K562 (cell line): Measurements from ENCODE around the gene NDUFAF2. TPM values are rescaled to one million over a fixed set of nuclear protein-coding genes. Genes with fewer than 3 reads are reported as not detected.
A peak's percentile ranks its signal among the peaks of the same experiment; 100 is the strongest.

Source experiments
- CBFA2T3 ChIP-seq: fragments of 450-650 bp; IDR thresholded peaks from 2 replicates; pipeline ENCODE4 v1.6.1; 2017
- CUX1 ChIP-seq: fragments of 200-800 bp; sonication (Bioruptor generic); IDR thresholded peaks from 2 replicates; pipeline ENCODE4 v1.6.1; 2016; ENCODE audit warnings: missing genetic modification characterization, missing compliant biosample characterization
- HDGF ChIP-seq: fragments of 450-650 bp; IDR thresholded peaks from 2 replicates; pipeline ENCODE4 v1.6.1; 2016
- HLTF ChIP-seq: fragments of 450-650 bp; IDR thresholded peaks from 2 replicates; pipeline ENCODE4 v1.6.1; 2016
- KAT7 ChIP-seq: sonication (generic); formaldehyde crosslinking; IDR thresholded peaks from 2 replicates; pipeline ENCODE4 v1.8.0; 2022; ENCODE audit warnings: missing genetic modification reagents, mild to moderate bottlenecking, borderline replicate concordance
- KDM2B ChIP-seq: fragments of 250-450 bp; sonication (Bioruptor Pico); IDR thresholded peaks from 2 replicates; pipeline ENCODE4 v1.8.0; 2021; ENCODE audit warnings: mild to moderate bottlenecking, moderate library complexity
- KLF16 ChIP-seq: IDR thresholded peaks from 2 replicates; pipeline ENCODE4 v1.6.1; 2016; ENCODE audit warnings: antibody characterized with exemption
- LARP7 ChIP-seq: fragments of 450-650 bp; IDR thresholded peaks from 2 replicates; pipeline ENCODE4 v1.6.1; 2016
- NFRKB ChIP-seq: fragments of 450-650 bp; IDR thresholded peaks from 2 replicates; pipeline ENCODE4 v1.6.1; 2016; ENCODE audit warnings: low read depth
- NR2F6 ChIP-seq: fragments of 450-650 bp; formaldehyde crosslinking; IDR thresholded peaks from 2 replicates; pipeline ENCODE4 v1.4.0; 2020; ENCODE audit warnings: mild to moderate bottlenecking
- NUFIP1 ChIP-seq: fragments of 450-650 bp; IDR thresholded peaks from 2 replicates; pipeline ENCODE4 v1.6.1; 2018; ENCODE audit not compliant: partially characterized antibody
- POLR2AphosphoS2 ChIP-seq: IDR thresholded peaks from 2 replicates; pipeline ENCODE4 v1.6.1; 2012; ENCODE audit warnings: low read length, improper control_type of control experiment
- POLR2B ChIP-seq: fragments of 450-650 bp; IDR thresholded peaks from 2 replicates; pipeline ENCODE4 v1.6.1; 2018; ENCODE audit warnings: low read depth; ENCODE audit not compliant: partially characterized antibody
- RBM15 ChIP-seq: fragments of 200-400 bp; formaldehyde crosslinking; IDR thresholded peaks from 2 replicates; pipeline ENCODE4 v1.6.1; 2018; ENCODE audit warnings: mild to moderate bottlenecking, low read length, moderate library complexity; ENCODE audit not compliant: insufficient read depth
- SAFB ChIP-seq: fragments of 200-400 bp; formaldehyde crosslinking; IDR thresholded peaks from 2 replicates; pipeline ENCODE4 v1.6.1; 2017; ENCODE audit warnings: low read depth, low read length, borderline replicate concordance
- SNIP1 ChIP-seq: fragments of 450-650 bp; IDR thresholded peaks from 2 replicates; pipeline ENCODE4 v1.7.1; 2017; ENCODE audit warnings: low read depth, mild to moderate bottlenecking
- TEAD2 ChIP-seq: fragments of 450-650 bp; IDR thresholded peaks from 2 replicates; pipeline ENCODE4 v1.6.1; 2016; ENCODE audit warnings: missing genetic modification characterization, control low read depth, missing compliant biosample characterization
- THRB ChIP-seq: fragments of 450-650 bp; formaldehyde crosslinking; conservative IDR thresholded peaks from 2 replicates; pipeline ENCODE4 v1.4.0; 2022; ENCODE audit warnings: mild to moderate bottlenecking, missing genetic modification characterization
- TRIM24 ChIP-seq, 2 experiments: fragments of 450-650 bp; IDR thresholded peaks; 2 replicates each; pipeline ENCODE4 v1.6.1; 2016
- ZNF12 ChIP-seq: sonication (generic); formaldehyde crosslinking; IDR thresholded peaks from 2 replicates; pipeline ENCODE4 v1.4.0; 2020; ENCODE audit warnings: mild to moderate bottlenecking, missing genetic modification reagents
- ZNF696 ChIP-seq: fragments of 250-450 bp; sonication (Bioruptor Pico); conservative IDR thresholded peaks from 2 replicates; pipeline ENCODE4 v1.4.0; 2020; ENCODE audit warnings: mild to moderate bottlenecking, moderate library complexity
- ZNF830 ChIP-seq: fragments of 250-450 bp; sonication (Bioruptor Pico); IDR thresholded peaks from 2 replicates; pipeline ENCODE4 v1.5.0; 2021; ENCODE audit warnings: mild to moderate bottlenecking
- polyA plus RNA-seq, 8 experiments: library from polyadenylated mRNA; depleted of rRNA in 4 of 8; stranded (reverse) in 5 of 8; unstranded in 3 of 8; fragments of >200 nt; fragmentation: Nextera tagmentation in 2 of 8; fragmentation: Illumina TruSeq in 1 of 8; extraction: Ambion mirVana in 2 of 8; extraction: Trizol in 1 of 8; gene quantifications; 2 replicates each; pipeline versions ENCODE4 v1.2.1 to v1.2.3, GENCODE V29; 2011 to 2014; ENCODE audit warnings: inconsistent platforms in 1 of 8, missing spikeins in 1 of 8
- total RNA-seq, 7 experiments: library from RNA; depleted of rRNA in 6 of 7; stranded (reverse); fragments of >200 nt in 6 of 7; fragmentation: Illumina TruSeq in 2 of 7; extraction: Trizol in 2 of 7; gene quantifications; 2 replicates each; pipeline versions ENCODE4 v1.2.1 to v1.2.3, GENCODE V29; 2011 to 2021; ENCODE audit warnings: low replicate concordance in 1 of 7
- TF ChIP-seq, protein P1 (sequence below): fragments of 250-450 bp; sonication (Bioruptor Pico); IDR thresholded peaks from 2 replicates; pipeline ENCODE4 v1.4.0; 2020; ENCODE audit warnings: borderline replicate concordance

NDUFAF2 gene
- total and polyA plus RNA-seq, 9 of the 15 experiments (the other 6 are each of a cell fraction or from before 2014, with no cell fraction given) = 56.0 to 155 (median 95.9) TPM

DNA sequence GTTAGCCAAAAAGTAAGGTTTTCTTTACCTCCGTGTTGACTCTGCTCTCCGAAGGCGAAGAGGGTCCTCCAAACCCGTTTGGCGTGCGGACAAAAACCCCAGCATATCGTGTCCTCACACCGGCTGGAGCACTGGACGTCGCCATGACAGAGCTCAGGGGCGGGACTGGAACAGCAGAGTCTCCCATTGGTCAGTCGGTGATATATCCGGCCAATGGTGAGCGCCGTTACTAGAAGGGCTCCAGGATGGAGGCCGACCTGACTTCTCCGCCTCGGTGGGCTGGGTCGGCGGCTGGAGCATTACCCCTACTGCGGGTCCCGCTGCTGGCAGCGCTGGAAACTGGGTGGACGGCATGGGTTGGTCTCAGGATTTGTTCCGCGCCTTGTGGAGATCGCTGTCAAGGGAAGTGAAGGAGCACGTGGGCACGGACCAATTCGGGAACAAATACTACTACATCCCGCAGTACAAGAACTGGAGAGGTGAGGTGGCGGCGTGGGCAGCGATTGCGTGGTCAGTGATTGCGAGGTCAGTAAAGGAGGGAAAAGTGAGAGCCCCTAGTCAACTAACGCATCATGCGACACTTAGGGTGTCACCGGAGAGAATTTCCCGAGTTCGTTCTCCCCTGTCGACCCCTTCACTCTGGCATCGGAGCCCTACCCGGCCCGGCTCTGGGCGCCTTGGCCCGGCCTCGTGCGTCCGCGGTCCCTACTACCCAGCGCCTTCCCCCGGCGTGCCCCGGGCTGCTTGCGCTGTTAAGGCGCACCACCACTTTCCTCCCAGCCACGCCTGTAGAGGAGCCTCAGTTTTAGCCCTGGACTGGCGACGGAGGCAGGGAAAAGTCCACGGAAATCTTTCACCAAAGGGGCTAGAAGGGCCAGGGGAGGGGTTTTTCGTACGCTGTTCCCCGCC, at the start of gene NDUFAF2, which contains the start of gene ERCC8 (continued):
- TF ChIP-seq RBM15 (no peak), NUFIP1 (no peak), ZNF12 (CRISPR knock-in tag) (0 out of 2 replicates have a peak, but pooled peaks have one; percentile 28), KAT7 (CRISPR knock-in tag) (no peak), SAFB (no peak), POLR2AphosphoS2 (no peak), POLR2B (peak; percentile 60), NR2F6 (CRISPR knock-in tag) (no peak), HLTF (no peak), THRB (CRISPR knock-in tag) (no peak), KDM2B (CRISPR knock-in tag) (no peak), CUX1 (CRISPR knock-in tag) (no peak), ZNF830 (no peak), TRIM24 (IDR thresholded peaks at IDR 0.05) (no peak), NFRKB (peak; percentile 58; the same call in 1 of the 2 replicates), ZNF696 (no peak), KLF16 (no peak), LARP7 (no peak), TEAD2 (tag) (0 out of 2 replicates have a peak, but pooled peaks have one; percentile 19), CBFA2T3 (no peak), HDGF (no peak), SNIP1 (no peak)
- TF ChIP-seq, protein P1, sequence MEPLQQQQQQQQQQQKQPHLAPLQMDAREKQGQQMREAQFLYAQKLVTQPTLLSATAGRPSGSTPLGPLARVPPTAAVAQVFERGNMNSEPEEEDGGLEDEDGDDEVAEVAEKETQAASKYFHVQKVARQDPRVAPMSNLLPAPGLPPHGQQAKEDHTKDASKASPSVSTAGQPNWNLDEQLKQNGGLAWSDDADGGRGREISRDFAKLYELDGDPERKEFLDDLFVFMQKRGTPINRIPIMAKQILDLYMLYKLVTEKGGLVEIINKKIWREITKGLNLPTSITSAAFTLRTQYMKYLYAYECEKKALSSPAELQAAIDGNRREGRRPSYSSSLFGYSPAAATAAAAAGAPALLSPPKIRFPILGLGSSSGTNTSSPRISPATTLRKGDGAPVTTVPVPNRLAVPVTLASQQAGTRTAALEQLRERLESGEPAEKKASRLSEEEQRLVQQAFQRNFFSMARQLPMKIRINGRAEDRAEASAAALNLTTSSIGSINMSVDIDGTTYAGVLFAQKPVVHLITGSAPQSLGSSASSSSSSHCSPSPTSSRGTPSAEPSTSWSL (CRISPR knock-in tag) = no peak
